OCI-LY7 (cell line): ENCODE measurements around the gene BLNK.

Experiments
- CTCF ChIP-seq: fragments of 200-600 bp; sonication (generic); conservative IDR thresholded peaks from 2 replicates; pipeline ENCODE4 v1.5.1; 2014; ENCODE audit warnings: mild to moderate bottlenecking, antibody characterized with exemption, low read length, moderate library complexity, mixed read lengths
- EZH2phosphoT487 ChIP-seq: fragments of 200-600 bp; sonication (generic); IDR thresholded peaks from 2 replicates; pipeline ENCODE4 v1.6.1; 2018; ENCODE audit warnings: low read depth, borderline replicate concordance, mild to moderate bottlenecking, mixed run types, antibody characterized with exemption, low read length, moderate library complexity, mixed read lengths

- TF ChIP-seq EZH2phosphoT487 (no peak), CTCF (no peak)
Measured at GRCh38 chr10:96310321-96310669, 38.9 kb upstream of the BLNK start.
